ENCODE data around the gene COMMD3. TPM values are rescaled to one million over a fixed set of nuclear protein-coding genes. Genes with fewer than 3 reads are reported as not detected.

The COMMD3 gene
- total RNA-seq, 1 experiment from 2014 or later: 44.9 TPM

DNA sequence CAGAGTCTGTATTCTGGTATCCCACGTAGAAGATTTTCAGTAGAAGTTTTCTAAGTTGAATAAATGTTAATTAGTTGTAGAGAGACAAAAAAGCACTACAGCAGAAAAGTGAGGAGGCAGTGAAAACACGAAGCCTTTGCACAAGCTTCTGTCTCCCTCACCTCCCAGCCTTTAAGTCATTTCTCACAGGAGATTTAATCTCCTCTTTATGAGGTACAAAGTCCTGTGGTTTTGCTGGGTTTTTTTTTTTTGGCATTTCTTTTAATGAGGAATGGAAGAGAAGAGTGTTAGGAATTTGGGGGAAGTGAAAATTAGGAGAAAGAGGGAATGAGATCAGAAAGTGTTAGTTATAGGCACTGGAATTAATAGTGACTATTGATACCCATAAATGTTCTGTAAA lies 50.6 kb downstream of the COMMD3 start:
- no peak for DNase-seq (ENCODE audit: low spot score)

DNA sequence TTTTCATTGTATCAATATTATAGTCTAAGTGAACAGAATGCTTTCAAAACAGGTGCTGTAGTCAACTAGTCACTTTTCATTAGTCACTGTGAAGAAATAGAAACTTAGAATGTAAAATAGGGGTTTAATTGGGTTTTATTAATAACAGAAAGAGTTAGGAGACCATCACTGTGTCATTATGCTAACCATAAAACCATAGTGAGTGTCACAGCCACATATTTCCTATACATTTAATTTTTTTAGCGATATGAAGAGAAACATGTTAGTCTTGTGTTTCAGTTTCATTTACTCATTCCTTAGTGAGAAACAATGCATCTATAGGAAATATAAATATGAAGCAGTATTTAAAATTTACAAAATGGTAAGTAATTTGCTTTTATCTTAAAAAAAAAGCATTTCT lies 51.3 kb downstream of the COMMD3 start:
- no peak for DNase-seq (ENCODE audit: low spot score)

- no peak for DNase-seq (ENCODE audit: low spot score)
Measured at GRCh38 chr10:22368402-22368801, 52.2 kb downstream of the COMMD3 start.

- DNase-seq (ENCODE audit: low spot score): no peak
Measured at GRCh38 chr10:22368981-22369380, 52.8 kb downstream of the COMMD3 start.

DNA sequence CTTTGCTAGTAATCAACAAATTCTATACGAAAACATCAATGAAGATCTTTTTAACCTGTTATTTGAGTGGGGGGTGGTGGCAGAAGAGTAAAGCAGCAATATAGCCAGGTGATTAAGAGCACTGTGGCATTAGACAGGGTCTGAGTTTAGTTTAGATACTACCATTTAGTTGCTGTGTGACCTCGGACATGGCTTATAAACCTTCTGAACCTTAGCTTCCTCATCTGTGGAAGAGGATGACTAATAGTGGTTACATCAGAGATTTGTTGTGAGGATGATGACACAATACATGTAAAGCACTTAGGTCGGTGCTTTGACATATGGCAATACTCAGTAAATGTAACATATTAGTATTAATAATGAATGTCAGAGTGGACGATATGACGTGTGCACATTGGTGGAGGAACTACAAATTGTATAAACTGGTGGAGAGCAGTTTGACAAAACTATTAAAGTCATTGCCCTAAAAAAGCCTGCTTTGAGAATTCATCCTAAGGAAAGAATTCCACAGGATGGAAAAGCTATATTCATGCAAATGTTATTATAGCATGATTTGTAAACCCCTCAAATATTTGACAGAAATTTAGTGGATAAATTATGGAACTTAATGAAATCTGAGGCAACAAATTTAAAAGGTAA lies 53.4 kb downstream of the COMMD3 start:
- peak; percentile 8 for DNase-seq (ENCODE audit: low spot score)

Other genes with a start within 250 kb of the COMMD3 start
- gene EBLN1, start 98.4 kb upstream of the COMMD3 start, total RNA-seq (2014; rRNA removed; shearing (Covaris generic)): not detected in 2 replicates
- 50.0 and 58.6 TPM in 2 replicates for gene BMI1, start 4.7 kb downstream of the COMMD3 start, total RNA-seq (2014; rRNA removed; shearing (Covaris generic))
- gene SPAG6, start 29.1 kb downstream of the COMMD3 start, total RNA-seq (2014; rRNA removed; shearing (Covaris generic)): 0.21 TPM in 1 of 2 replicates, not detected in the other